CD14-positive monocyte (primary cell): ENCODE results near the gene NR1I3. TPM values are rescaled to one million over a fixed set of nuclear protein-coding genes. Genes with fewer than 3 reads are reported as not detected.

Experiments
- DNase-seq, 3 donors: peaks; one replicate each; pipeline ENCODE4 v3.0.0-alpha.2; 2011 to 2022
- H2AFZ ChIP-seq: 2 replicates; pipeline ENCODE4 v1.6.0; 2012; ENCODE audit warnings: mild to moderate bottlenecking, low read depth, low read length, inconsistent platforms; ENCODE audit not compliant: insufficient read depth, poor library complexity, severe bottlenecking
- H3K27ac ChIP-seq, 2 donors: 1 replicate in 1 of 2; 2 replicates in 1 of 2; pipeline ENCODE4 v1.5.1; 2012 to 2013; ENCODE audit warnings: low read length in 2 of 2, control low read depth in 1 of 2, inconsistent platforms in 1 of 2, low read depth in 1 of 2, mild to moderate bottlenecking in 1 of 2
- H3K27me3 ChIP-seq, 2 donors: one replicate each; pipeline versions ENCODE4 v1.6.0 to v1.6.1; 2011 to 2013; ENCODE audit warnings: low read length in 2 of 2; ENCODE audit not compliant: control insufficient read depth in 2 of 2, insufficient read depth in 2 of 2
- H3K36me3 ChIP-seq, 2 donors: replicated peaks in 1 of 2; 1 replicate in 1 of 2; 2 replicates in 1 of 2; pipeline versions ENCODE4 v1.5.1 to v1.6.1; 2012 to 2013; ENCODE audit warnings: low read length in 2 of 2, control low read depth in 1 of 2, inconsistent platforms in 1 of 2, mild to moderate bottlenecking in 1 of 2; ENCODE audit not compliant: insufficient read depth in 2 of 2, control insufficient read depth in 1 of 2
- H3K4me1 ChIP-seq, 2 donors: 1 replicate in 1 of 2; 2 replicates in 1 of 2; pipeline versions ENCODE4 v1.5.1 to v1.6.1; 2012 to 2013; ENCODE audit warnings: low read length in 2 of 2, control low read depth in 1 of 2, inconsistent platforms in 1 of 2, mild to moderate bottlenecking in 1 of 2, moderate library complexity in 1 of 2; ENCODE audit not compliant: insufficient read depth in 2 of 2, control insufficient read depth in 1 of 2
- H3K4me2 ChIP-seq: replicated peaks from 2 replicates; pipeline ENCODE3; 2012; ENCODE audit warnings: low read length, moderate library complexity, mild to moderate bottlenecking; ENCODE audit not compliant: poor library complexity, severe bottlenecking; ENCODE audit errors: extremely low read depth
- H3K4me3 ChIP-seq, 3 experiments: fragments of 200-600 bp in 1 of 3; sonication (generic) in 1 of 3; replicated peaks in 1 of 3; 1 replicate in 2 of 3; 2 replicates in 1 of 3; pipeline ENCODE4 v1.5.1; 2011 to 2013; ENCODE audit warnings: low read length in 3 of 3, mild to moderate bottlenecking in 3 of 3, control low read depth in 2 of 3, low read depth in 2 of 3, inconsistent platforms in 1 of 3, moderate library complexity in 1 of 3
- H3K79me2 ChIP-seq: 2 replicates; pipeline ENCODE4 v1.6.0; 2012; ENCODE audit warnings: mild to moderate bottlenecking, control low read depth, inconsistent platforms, low read length, moderate library complexity; ENCODE audit not compliant: insufficient read depth
- H3K9ac ChIP-seq: 2 replicates; pipeline ENCODE4 v1.6.0; 2017; ENCODE audit warnings: low read length, mild to moderate bottlenecking; ENCODE audit not compliant: insufficient read depth, poor library complexity, severe bottlenecking
- H3K9me3 ChIP-seq, 2 donors: replicated peaks in 1 of 2; 1 replicate in 1 of 2; 2 replicates in 1 of 2; pipeline versions ENCODE4 v1.5.1 to v1.6.1; 2012 to 2013; ENCODE audit warnings: low read length in 2 of 2, control low read depth in 1 of 2; ENCODE audit not compliant: control insufficient read depth in 1 of 2, insufficient read depth in 1 of 2
- H4K20me1 ChIP-seq: 2 replicates; pipeline ENCODE4 v1.6.0; 2012; ENCODE audit warnings: mild to moderate bottlenecking, low read length, control low read depth, moderate library complexity; ENCODE audit not compliant: insufficient read depth
- H3K27ac Mint-ChIP-seq, 7 donors: one replicate each; pipeline ENCODE4 v1.8.0; 2020; ENCODE audit warnings: mild to moderate bottlenecking in 7 of 7, mixed read lengths in 7 of 7, moderate library complexity in 6 of 7, inconsistent platforms in 2 of 7
- H3K27me3 Mint-ChIP-seq, 3 donors: one replicate each; pipeline ENCODE4 v1.8.0; 2021 to 2022; ENCODE audit warnings: low read depth in 3 of 3, mild to moderate bottlenecking in 3 of 3, mixed read lengths in 3 of 3, moderate library complexity in 3 of 3, inconsistent platforms in 1 of 3
- H3K36me3 Mint-ChIP-seq, 2 donors: one replicate each; pipeline ENCODE4 v1.8.0; 2020; ENCODE audit warnings: mixed read lengths in 2 of 2, inconsistent platforms in 1 of 2, mild to moderate bottlenecking in 1 of 2
- H3K4me1 Mint-ChIP-seq: one replicate; pipeline ENCODE4 v1.8.0; 2020; ENCODE audit warnings: mild to moderate bottlenecking, mixed read lengths
- H3K4me3 Mint-ChIP-seq, 2 donors: one replicate each; pipeline ENCODE4 v1.8.0; 2020; ENCODE audit warnings: mild to moderate bottlenecking in 2 of 2, mixed read lengths in 2 of 2, moderate library complexity in 1 of 2
- H3K9me3 Mint-ChIP-seq, 7 donors: one replicate each; pipeline ENCODE4 v1.8.0; 2020 to 2022; ENCODE audit warnings: mixed read lengths in 7 of 7, mild to moderate bottlenecking in 6 of 7, moderate library complexity in 6 of 7, inconsistent platforms in 2 of 7
- WGBS: methylation state at CpG from one replicate; pipeline ENCODE4 v1.1.5; 2013; ENCODE audit warnings: missing lambda C conversion rate; ENCODE audit not compliant: insufficient coverage; 5-methylcytosine and 5-hydroxymethylcytosine counted together
- intact Hi-C, 2 donors: fragments of 100-400 bp; cut with micrococcal nuclease; formaldehyde crosslinking; loops; one replicate each; pipeline versions ENCODE4 v1.15.0 to v1.15.1; 2023
- polyA plus RNA-seq, 3 donors: library from polyadenylated mRNA; depleted of rRNA in 1 of 3; unstranded in 2 of 3; stranded (reverse) in 1 of 3; fragments of 300-500 nt in 2 of 3; fragments of >200 nt in 1 of 3; fragmentation: Illumina TruSeq in 2 of 3; gene quantifications; 1 replicate in 2 of 3; 2 replicates in 1 of 3; pipeline ENCODE4 v1.2.3, GENCODE V29; 2012 to 2021
- TF ChIP-seq, protein P1 (sequence below): fragments of 200-600 bp; IDR thresholded peaks from one replicate; pipeline ENCODE4 v1.8.0; 2022; ENCODE audit warnings: antibody characterized with exemption, mild to moderate bottlenecking

The NR1I3 gene
- polyA plus RNA-seq, 3 donors = not detected

DNA sequence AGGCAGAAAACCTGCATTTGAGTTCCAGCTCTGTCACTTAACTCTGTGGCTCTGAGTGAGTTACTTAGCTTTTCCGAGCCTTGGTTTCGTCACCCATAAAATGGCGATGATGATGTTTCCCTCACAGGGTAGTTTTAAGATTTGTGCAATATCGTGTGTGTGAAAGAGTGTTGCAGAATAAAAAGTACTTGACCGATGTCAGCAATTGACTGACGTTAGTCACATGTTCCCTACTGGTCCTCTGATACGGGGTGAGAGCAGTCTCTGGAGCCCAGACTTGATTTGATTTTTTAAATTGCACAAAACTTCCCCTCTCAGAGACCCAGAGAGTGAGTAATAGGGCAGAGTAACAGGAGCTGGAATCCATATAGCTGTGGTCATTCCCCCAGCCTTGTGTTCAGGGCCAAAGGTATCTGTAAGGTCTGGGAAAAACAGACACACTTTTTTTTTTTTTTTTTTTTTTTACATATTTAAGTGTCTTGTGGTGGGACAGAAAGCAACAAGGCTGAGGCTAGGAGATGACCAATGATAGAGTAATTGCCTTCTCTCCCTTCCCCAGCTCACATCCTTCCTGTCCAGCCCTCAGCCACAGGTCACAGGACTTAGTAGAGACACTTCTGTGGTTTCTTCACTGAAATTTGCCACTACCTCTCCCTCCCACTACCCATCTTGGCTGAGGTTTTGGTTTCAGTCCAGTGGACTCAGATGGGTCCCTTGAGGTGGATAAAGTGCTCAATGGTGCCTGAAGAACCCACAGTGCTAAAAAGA lies 20.9 kb downstream of the NR1I3 start:
- peak overlapping the region; percentile 99 to 100 for H3K4me3 Mint-ChIP-seq

DNA sequence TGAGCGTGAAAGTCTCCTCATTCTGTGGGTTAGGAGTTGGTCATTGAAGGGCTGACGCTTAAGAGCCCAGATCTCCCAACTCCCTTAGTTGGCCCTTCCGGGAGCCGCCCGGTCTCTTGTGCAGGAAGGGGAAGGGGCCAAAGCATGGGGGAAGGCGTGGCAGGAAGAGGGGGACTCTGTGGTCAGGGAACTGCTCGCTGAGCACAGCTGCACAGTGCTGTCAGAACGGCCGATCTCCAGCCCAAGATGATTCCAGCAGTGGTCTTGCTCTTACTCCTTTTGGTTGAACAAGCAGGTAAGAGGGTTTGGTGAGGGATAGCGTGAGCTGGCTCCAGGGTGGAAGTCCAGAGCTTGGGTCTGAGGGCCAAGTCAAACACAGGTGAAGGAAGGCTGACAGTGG lies 22.9 kb downstream of the NR1I3 start, which contains the start of gene FCER1G:
FCER1G (plus strand) TSS at position 220 of the 400 bp plus-strand sequence; CDS start at position 247, 27 bp downstream.
- Histone ChIP-seq H3K4me3 (peak within 1 kb of the TSS; percentile 91 to 98 (median 96)), H3K4me1 (peaks cover 45 to 52% of the 10 kb centered on the region in 2 donors), H3K9me3 (no peaks in the 10 kb centered on the region), H3K27ac (peak within 1 kb of the TSS; percentile 98 to 100), H3K27me3 (no peaks in the 10 kb centered on the region), H3K79me2 (peaks cover 90% of the 10 kb centered on the region), H3K9ac (peak within 1 kb of the TSS; percentile 97), H3K4me2 (peak within 1 kb of the TSS; percentile 100), H3K36me3 (peaks cover 59 to 61% of the 10 kb centered on the region in 2 donors), H4K20me1 (peaks cover 37% of the 10 kb centered on the region), H2AFZ (no peak within 1 kb of the TSS)
- Mint-ChIP-seq H3K27ac (peak within 1 kb of the TSS; percentile 98 to 100 (median 100)), H3K36me3 (peaks cover 72 to 74% of the 10 kb centered on the region in 2 donors), H3K27me3 (peaks cover 0 to 1% (median 0%) of the 10 kb centered on the region in 3 donors), H3K4me1 (peaks cover 55% of the 10 kb centered on the region), H3K4me3 (peak within 1 kb of the TSS; percentile 99 to 100), H3K9me3 (no peaks in the 10 kb centered on the region)
- intact Hi-C loops = no loop called here
- peak; percentile 91 to 92 (median 92) for DNase-seq
- TF ChIP-seq, protein P1, sequence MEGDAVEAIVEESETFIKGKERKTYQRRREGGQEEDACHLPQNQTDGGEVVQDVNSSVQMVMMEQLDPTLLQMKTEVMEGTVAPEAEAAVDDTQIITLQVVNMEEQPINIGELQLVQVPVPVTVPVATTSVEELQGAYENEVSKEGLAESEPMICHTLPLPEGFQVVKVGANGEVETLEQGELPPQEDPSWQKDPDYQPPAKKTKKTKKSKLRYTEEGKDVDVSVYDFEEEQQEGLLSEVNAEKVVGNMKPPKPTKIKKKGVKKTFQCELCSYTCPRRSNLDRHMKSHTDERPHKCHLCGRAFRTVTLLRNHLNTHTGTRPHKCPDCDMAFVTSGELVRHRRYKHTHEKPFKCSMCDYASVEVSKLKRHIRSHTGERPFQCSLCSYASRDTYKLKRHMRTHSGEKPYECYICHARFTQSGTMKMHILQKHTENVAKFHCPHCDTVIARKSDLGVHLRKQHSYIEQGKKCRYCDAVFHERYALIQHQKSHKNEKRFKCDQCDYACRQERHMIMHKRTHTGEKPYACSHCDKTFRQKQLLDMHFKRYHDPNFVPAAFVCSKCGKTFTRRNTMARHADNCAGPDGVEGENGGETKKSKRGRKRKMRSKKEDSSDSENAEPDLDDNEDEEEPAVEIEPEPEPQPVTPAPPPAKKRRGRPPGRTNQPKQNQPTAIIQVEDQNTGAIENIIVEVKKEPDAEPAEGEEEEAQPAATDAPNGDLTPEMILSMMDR = no peak
- WGBS = 0% methylated on average over 5 of the region's 10 CpGs

More for the DNA sequence above, 20.9 kb downstream of the NR1I3 start:
- WGBS = 7% methylated on average over 5 of the region's 7 CpGs
- H4K20me1 ChIP-seq = peaks cover 56% of the 10 kb centered on the region
- H3K27ac Mint-ChIP-seq = peak overlapping the region; percentile 98 to 100 (median 100)
- no peaks in the 10 kb centered on the region for H3K9me3 Mint-ChIP-seq
- peak; percentile 96 to 99 (median 99) for DNase-seq
- peaks cover 72% of the 10 kb centered on the region for H3K79me2 ChIP-seq
- peaks cover 57% of the 10 kb centered on the region for H3K4me1 Mint-ChIP-seq
- H3K36me3 ChIP-seq = peaks cover 41 to 52% of the 10 kb centered on the region in 2 donors
- intact Hi-C loops = no loop called here
- no peak overlapping the region for H2AFZ ChIP-seq
- TF ChIP-seq, protein P1 = no peak
- H3K9me3 ChIP-seq = no peaks in the 10 kb centered on the region
- H3K27me3 Mint-ChIP-seq = peaks cover 0 to 1% (median 0%) of the 10 kb centered on the region in 3 donors
- H3K9ac ChIP-seq = peak overlapping the region; percentile 97
- peak overlapping the region; percentile 98 to 100 for H3K27ac ChIP-seq
- H3K27me3 ChIP-seq = no peaks in the 10 kb centered on the region
- H3K4me3 ChIP-seq = peak overlapping the region; percentile 91 to 98 (median 96)
- H3K4me1 ChIP-seq = peaks cover 40 to 44% of the 10 kb centered on the region in 2 donors
- H3K4me2 ChIP-seq = peak overlapping the region; percentile 100
- H3K36me3 Mint-ChIP-seq = peaks cover 63 to 68% of the 10 kb centered on the region in 2 donors
